Activated T-helper 1 cell treated with anti-CD3 and anti-CD28 coated beads, Interleukin-12 subunit alpha, Interleukin-12 subunit beta, Interleukin-2, Interleukin-4 antibody, amounts not matched to agents 30 ng/mL and 10 ng/mL and 1 ng/mL, durations not matched to agents 14 hours and 24 hours and 36 hours (primary cell): Measurements from ENCODE around the gene PPP5C. TPM values are rescaled to one million over a fixed set of nuclear protein-coding genes. Genes with fewer than 3 reads are reported as not detected.
"Not testable (repeated sequence)": the region's sequence is repeated elsewhere in the genome, so short reads cannot be mapped to it uniquely, and the experiment has no call there.

Experiments used
- DNase-seq: peaks from one replicate; pipeline ENCODE4 v3.0.0; 2021; ENCODE audit warnings: low spot score
- H3K27ac Mint-ChIP-seq: one replicate; pipeline ENCODE4 v1.8.0; 2021; ENCODE audit warnings: mild to moderate bottlenecking, mixed read lengths
- H3K27me3 Mint-ChIP-seq: one replicate; pipeline ENCODE4 v1.8.0; 2022; ENCODE audit warnings: mild to moderate bottlenecking, moderate library complexity, mixed read lengths; ENCODE audit not compliant: insufficient read depth
- H3K36me3 Mint-ChIP-seq: one replicate; pipeline ENCODE4 v1.8.0; 2021; ENCODE audit warnings: low read depth, mixed read lengths
- H3K4me1 Mint-ChIP-seq: one replicate; pipeline ENCODE4 v1.8.0; 2021; ENCODE audit warnings: low read depth, mixed read lengths
- H3K4me3 Mint-ChIP-seq: one replicate; pipeline ENCODE4 v1.8.0; 2021; ENCODE audit warnings: mild to moderate bottlenecking, moderate library complexity, mixed read lengths
- H3K9me3 Mint-ChIP-seq: one replicate; pipeline ENCODE4 v1.8.0; 2021; ENCODE audit warnings: mixed read lengths
- intact Hi-C: fragments of 100-400 bp; cut with micrococcal nuclease; formaldehyde crosslinking; loops from one replicate; pipeline ENCODE4 v1.15.1; 2024
- total RNA-seq: library from RNA; stranded (reverse); gene quantifications from 2 replicates; pipeline ENCODE4 v1.2.3, GENCODE V29; 2022

PPP5C gene
- total RNA-seq, 1 donor from 2014 or later = 160 TPM

GRCh38 chr19:46431824-46432223, 84.9 kb downstream of the PPP5C start:
- DNase-seq = no peak
- intact Hi-C loops = no loop called here
- Mint-ChIP-seq H3K36me3 (no peaks in the 10 kb centered on the region), H3K4me1 (peaks cover 33% of the 10 kb centered on the region), H3K27ac (no peak overlapping the region), H3K9me3 (no peaks in the 10 kb centered on the region), H3K4me3 (no peak overlapping the region), H3K27me3 (peaks cover 46% of the 10 kb centered on the region)

GRCh38 chr19:46433470-46433869, 86.6 kb downstream of the PPP5C start:
- H3K4me1 Mint-ChIP-seq = peaks cover 16% of the 10 kb centered on the region
- intact Hi-C loops, H3K9me3 Mint-ChIP-seq, H3K4me3 Mint-ChIP-seq, H3K27ac Mint-ChIP-seq, H3K36me3 Mint-ChIP-seq, DNase-seq: not testable (repeated sequence)
- H3K27me3 Mint-ChIP-seq = peaks cover 34% of the 10 kb centered on the region

- no peaks in the 10 kb centered on the region for H3K9me3 Mint-ChIP-seq
- H3K4me1 Mint-ChIP-seq = peaks cover under 1% of the 10 kb centered on the region
- H3K27ac Mint-ChIP-seq = no peak overlapping the region
- DNase-seq = no peak
- peaks cover 21% of the 10 kb centered on the region for H3K27me3 Mint-ChIP-seq
- H3K4me3 Mint-ChIP-seq = no peak overlapping the region
- intact Hi-C loops = no loop called here
- no peaks in the 10 kb centered on the region for H3K36me3 Mint-ChIP-seq
Observed at GRCh38 chr19:46435009-46435408, 88.1 kb downstream of the PPP5C start.

- DNase-seq, H3K36me3 Mint-ChIP-seq, intact Hi-C loops, H3K4me1 Mint-ChIP-seq, H3K9me3 Mint-ChIP-seq, H3K4me3 Mint-ChIP-seq, H3K27ac Mint-ChIP-seq: not testable (repeated sequence)
- H3K27me3 Mint-ChIP-seq = peaks cover 15% of the 10 kb centered on the region
Observed at GRCh38 chr19:46435689-46436088, 88.8 kb downstream of the PPP5C start.

Other genes starting within 250 kb of the PPP5C start
- gene IGFL3, start 222.4 kb upstream of the PPP5C start, total RNA-seq = not detected in 2 replicates
- 0.23 TPM in 1 of 2 replicates, not detected in the other for gene IGFL2, start 198.8 kb upstream of the PPP5C start, total RNA-seq
- not detected in 2 replicates for gene IGFL1, start 117.3 kb upstream of the PPP5C start, total RNA-seq
- gene HIF3A, start 50.0 kb upstream of the PPP5C start, total RNA-seq = not detected in 2 replicates
- not detected in 2 replicates for gene CCDC8, start 66.5 kb downstream of the PPP5C start, total RNA-seq
- gene PNMA8C, start 81.8 kb downstream of the PPP5C start, total RNA-seq = not detected in 2 replicates
- not detected in 2 replicates for gene PNMA8A, start 124.5 kb downstream of the PPP5C start, total RNA-seq
- gene PNMA8B, start 148.8 kb downstream of the PPP5C start, total RNA-seq = not detected in 2 replicates